Brain microvascular endothelial cell (primary cell): Measurements from ENCODE around the gene CKAP4.

Source experiments
- DNase-seq: peaks from one replicate; pipeline ENCODE4 v3.0.0-alpha.2; 2020
- H3K27ac ChIP-seq: fragments of 250-450 bp; sonication (Bioruptor Pico); 2 replicates; pipeline ENCODE4 v1.5.1; 2020; ENCODE audit warnings: mild to moderate bottlenecking, moderate library complexity
- H3K27me3 ChIP-seq: fragments of 250-450 bp; sonication (Bioruptor Pico); replicated peaks from 2 replicates; pipeline ENCODE4 v1.5.1; 2020; ENCODE audit warnings: mild to moderate bottlenecking
- H3K36me3 ChIP-seq: fragments of 250-450 bp; sonication (Bioruptor Pico); replicated peaks from 2 replicates; pipeline ENCODE4 v1.5.1; 2020; ENCODE audit warnings: mild to moderate bottlenecking
- H3K4me3 ChIP-seq: 2 replicates; pipeline ENCODE4 v1.5.1; 2011; ENCODE audit warnings: low read depth, mild to moderate bottlenecking, control low read depth, low read length, moderate library complexity
- in situ Hi-C: cut with HindIII; loops from 2 replicates; pipeline ENCODE4 v1.10.0; 2017; ENCODE audit warnings: low sequenced_read_pairs, low pct_ligation_motif_present
- TF ChIP-seq, protein P1 (sequence below): IDR thresholded peaks from 2 replicates; pipeline ENCODE4 v1.5.1; 2011; ENCODE audit warnings: low read depth, mild to moderate bottlenecking, moderate library complexity, low read length, control low read depth, inconsistent platforms; ENCODE audit errors: missing control alignments

CKAP4 gene

DNA sequence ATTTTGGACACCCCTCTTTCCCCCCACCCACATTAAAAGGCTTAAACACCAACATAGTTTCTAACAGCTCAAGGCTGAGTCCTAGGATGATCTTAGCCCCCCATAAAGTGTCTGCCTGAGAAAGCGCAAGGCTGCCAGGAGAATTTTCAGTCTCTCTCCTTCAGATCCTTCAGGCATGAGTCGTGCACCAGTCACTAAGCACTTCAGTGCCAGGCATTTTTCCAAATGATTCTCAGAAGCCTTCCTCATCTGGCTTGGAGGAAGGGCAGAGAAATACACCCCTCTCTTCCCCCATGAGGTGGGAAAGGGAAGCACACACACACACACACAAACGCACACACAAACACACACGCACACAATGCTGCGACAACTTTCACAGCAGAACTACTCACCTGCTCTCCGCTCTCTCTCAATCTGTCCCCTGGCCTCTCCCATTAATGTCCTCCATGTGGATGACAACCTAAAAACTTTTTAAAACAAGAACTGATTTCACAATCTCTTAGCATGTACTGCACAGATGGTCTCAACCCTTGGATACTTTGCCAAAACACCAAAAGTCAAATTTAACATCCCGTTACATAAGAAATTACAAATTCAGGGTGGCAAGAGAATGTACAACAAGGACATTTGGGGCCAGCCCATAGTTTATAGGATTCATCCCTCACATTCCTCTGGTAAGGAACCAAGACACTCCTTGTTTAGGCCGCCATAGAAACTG, 49.8 kb downstream of the CKAP4 start:
- Histone ChIP-seq H3K27me3 (no peaks in the 10 kb centered on the region), H3K36me3 (no peaks in the 10 kb centered on the region), H3K4me3 (no peak overlapping the region), H3K27ac (no peak overlapping the region)
- in situ Hi-C loops, result no loop called here
- no peak for DNase-seq
- TF ChIP-seq, protein P1, sequence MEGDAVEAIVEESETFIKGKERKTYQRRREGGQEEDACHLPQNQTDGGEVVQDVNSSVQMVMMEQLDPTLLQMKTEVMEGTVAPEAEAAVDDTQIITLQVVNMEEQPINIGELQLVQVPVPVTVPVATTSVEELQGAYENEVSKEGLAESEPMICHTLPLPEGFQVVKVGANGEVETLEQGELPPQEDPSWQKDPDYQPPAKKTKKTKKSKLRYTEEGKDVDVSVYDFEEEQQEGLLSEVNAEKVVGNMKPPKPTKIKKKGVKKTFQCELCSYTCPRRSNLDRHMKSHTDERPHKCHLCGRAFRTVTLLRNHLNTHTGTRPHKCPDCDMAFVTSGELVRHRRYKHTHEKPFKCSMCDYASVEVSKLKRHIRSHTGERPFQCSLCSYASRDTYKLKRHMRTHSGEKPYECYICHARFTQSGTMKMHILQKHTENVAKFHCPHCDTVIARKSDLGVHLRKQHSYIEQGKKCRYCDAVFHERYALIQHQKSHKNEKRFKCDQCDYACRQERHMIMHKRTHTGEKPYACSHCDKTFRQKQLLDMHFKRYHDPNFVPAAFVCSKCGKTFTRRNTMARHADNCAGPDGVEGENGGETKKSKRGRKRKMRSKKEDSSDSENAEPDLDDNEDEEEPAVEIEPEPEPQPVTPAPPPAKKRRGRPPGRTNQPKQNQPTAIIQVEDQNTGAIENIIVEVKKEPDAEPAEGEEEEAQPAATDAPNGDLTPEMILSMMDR, result no peak

DNA sequence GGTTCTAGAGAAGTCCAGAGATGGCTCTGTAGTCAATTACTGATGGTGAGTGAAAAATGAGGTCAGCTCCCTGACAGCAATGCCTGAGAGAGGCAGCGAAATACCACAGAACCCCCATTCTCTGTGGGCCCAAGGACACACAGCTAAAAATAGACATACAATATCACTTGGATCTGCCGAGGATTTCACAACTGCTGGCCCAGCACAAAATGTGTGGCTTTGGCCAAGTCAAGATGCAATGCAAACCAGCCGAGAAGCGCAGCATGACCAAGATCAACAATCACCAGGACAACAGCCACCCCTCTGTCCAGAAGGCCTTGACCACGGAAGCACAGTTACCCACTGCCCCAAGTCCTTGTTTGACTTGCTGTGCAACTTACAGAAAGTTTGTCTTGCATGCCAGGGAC, 52.2 kb downstream of the CKAP4 start:
- Histone ChIP-seq H3K27ac (no peak overlapping the region), H3K27me3 (no peaks in the 10 kb centered on the region), H3K36me3 (no peaks in the 10 kb centered on the region), H3K4me3 (no peak overlapping the region)
- TF ChIP-seq, protein P1, result no peak
- in situ Hi-C loops, result no loop called here
- DNase-seq, result peak; percentile 51

DNA sequence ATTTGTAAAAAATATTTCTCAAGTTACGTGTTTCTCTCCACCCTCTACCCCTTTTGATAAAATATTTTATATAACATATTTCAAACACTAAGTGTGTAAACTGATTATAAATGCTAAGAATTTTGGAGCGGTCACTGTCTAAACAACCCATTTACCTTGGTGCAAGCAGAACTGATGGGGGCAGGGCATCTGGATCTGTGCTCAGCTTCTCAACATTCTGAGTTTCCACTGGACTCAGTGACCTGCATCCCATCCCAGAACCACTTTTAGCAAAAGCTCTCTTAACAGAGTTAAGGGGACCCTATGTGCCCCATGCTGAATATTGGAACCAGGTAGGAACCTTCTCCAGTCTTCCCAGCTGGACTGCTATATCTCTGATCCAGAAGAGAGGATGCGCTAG, 53.5 kb downstream of the CKAP4 start:
- no peaks in the 10 kb centered on the region for H3K36me3 ChIP-seq
- H3K27ac ChIP-seq, result no peak overlapping the region
- in situ Hi-C loops, result no loop called here
- no peaks in the 10 kb centered on the region for H3K27me3 ChIP-seq
- TF ChIP-seq, protein P1, result no peak
- no peak overlapping the region for H3K4me3 ChIP-seq
- no peak for DNase-seq

DNA sequence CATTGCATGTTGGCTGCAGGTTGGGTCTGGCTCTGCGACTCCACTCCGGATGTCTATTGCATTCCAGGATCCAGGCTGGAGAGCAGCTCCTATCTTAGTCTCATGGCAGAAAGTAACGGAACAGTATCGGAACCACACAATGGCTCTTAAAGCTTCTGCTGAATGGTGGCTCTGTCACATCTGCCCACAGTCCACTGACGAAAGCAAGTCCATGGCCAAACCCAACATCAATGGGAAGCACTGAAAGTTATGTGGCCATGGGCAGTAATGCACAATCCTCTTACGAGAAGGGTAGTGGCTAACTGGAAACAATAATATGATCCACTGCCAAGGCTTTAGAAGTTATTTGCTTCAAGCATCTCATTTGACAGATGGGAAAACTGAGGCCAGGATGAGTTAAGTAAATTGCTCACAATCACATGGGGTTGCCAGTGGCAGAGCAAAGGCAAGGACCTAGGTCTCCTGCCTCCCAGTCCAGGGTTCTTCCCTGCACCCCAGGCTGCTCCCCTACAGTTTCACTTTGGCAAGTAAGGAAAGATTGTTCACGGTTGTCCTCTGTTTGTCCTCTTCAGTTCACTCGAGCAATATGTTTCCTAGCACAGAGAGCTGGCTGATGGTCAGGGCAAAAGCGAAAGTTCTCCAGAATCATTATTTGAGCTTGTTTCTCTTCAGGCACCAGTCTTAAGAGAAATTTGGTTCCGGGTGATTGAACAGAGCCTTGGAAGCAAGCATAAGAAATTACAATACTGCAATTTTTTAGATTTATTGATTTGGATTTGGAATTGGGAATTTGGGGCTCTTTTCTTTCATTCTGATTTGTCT, 54.2 kb downstream of the CKAP4 start:
- no peaks in the 10 kb centered on the region for H3K36me3 ChIP-seq
- no peak for DNase-seq
- in situ Hi-C loops, result no loop called here
- no peaks in the 10 kb centered on the region for H3K27me3 ChIP-seq
- H3K4me3 ChIP-seq, result no peak overlapping the region
- TF ChIP-seq, protein P1, result no peak
- no peak overlapping the region for H3K27ac ChIP-seq

DNA sequence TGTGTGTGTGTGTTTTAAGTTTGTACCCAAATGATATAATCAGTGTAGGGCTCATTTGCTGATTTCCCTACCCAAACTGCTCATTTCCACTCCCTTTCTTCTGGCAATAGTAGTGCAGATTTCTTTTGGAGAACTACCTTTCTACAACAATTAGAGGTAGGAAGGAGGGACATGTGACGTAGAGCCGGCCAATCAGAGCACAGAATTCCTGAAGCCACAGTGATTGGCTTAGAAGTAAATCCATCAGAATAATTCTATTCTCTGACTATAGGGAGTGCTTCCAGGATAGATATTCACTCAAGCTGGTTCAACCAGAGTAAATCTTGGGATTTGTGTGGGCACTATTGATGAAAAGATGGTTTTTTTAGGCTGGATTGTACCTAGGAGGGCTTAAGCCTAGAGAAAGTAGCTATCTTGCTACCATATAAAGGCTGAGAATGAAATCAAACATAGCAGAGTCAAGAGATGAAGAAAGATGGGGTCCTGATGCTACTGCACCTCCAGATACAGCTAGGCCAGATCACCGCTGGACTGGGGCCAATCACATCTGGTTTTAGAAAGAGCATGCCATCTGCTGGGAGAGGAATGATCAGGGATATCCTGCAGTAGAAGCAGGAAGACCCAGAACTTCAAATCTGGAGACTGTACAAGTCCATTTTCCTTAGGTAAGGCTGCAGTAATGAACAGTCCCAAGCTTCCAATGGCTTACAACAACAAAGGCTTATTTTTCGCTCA, 55.0 kb downstream of the CKAP4 start:
- in situ Hi-C loops, result no loop called here
- TF ChIP-seq, protein P1, result no peak
- DNase-seq, result no peak

More for the DNA sequence above, 55.0 kb downstream of the CKAP4 start:
- H3K27ac ChIP-seq, result no peak overlapping the region
- no peaks in the 10 kb centered on the region for H3K36me3 ChIP-seq
- peaks cover 1% of the 10 kb centered on the region for H3K27me3 ChIP-seq
- no peak overlapping the region for H3K4me3 ChIP-seq
